CD4-positive, alpha-beta T cell treated with Interleukin-4 for 4 hours (primary cell): ENCODE measurements around the gene B2M.
"Not testable (repeated sequence)": the region's sequence is repeated elsewhere in the genome, so short reads cannot be mapped to it uniquely, and the experiment has no call there.

Experiments
- DNase-seq: peaks from one replicate; pipeline ENCODE4 v3.0.0-alpha.2; 2020

Gene B2M

GRCh38 chr15:44726568-44727484 is 15.5 kb downstream of the B2M start:
- DNase-seq, result peak; percentile 95

DNA sequence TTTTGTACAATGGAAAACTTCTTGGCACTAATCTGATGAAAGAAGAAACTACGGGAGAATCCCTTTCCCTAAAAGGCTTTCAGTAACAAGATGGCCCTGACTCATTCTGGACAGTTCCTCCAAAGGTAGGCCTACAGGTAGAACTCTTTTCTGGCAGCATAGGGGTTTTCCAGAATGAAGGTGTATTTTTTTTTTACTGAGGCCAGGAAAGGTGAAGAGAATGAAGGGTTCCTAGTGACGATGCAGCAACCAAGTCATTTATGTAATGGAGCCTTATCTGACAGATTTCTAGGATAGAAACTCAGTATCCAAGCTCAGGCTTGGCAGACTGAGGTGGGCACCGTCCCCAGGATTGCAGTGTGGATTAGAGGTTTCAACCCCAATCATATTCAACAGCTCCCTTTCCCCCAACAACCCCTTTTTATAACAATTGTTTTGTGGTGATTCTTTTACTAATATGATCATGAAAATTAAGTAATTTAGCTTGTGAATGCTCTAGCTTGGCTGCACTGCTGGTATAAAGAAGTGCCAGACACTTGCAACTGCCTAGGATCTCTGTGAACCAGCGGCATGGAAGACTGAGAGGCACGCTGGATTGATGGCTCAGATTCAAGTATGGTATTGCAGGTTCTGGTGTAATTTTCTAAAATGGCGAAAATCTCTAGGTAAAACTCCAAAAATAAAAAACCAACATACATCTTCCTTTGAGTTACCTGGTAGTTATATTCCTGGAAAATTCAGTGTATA is 16.3 kb downstream of the B2M start:
- DNase-seq, result peak; percentile 62

GRCh38 chr15:44728232-44728575 is 16.9 kb downstream of the B2M start:
- DNase-seq, result not testable (repeated sequence)

DNA sequence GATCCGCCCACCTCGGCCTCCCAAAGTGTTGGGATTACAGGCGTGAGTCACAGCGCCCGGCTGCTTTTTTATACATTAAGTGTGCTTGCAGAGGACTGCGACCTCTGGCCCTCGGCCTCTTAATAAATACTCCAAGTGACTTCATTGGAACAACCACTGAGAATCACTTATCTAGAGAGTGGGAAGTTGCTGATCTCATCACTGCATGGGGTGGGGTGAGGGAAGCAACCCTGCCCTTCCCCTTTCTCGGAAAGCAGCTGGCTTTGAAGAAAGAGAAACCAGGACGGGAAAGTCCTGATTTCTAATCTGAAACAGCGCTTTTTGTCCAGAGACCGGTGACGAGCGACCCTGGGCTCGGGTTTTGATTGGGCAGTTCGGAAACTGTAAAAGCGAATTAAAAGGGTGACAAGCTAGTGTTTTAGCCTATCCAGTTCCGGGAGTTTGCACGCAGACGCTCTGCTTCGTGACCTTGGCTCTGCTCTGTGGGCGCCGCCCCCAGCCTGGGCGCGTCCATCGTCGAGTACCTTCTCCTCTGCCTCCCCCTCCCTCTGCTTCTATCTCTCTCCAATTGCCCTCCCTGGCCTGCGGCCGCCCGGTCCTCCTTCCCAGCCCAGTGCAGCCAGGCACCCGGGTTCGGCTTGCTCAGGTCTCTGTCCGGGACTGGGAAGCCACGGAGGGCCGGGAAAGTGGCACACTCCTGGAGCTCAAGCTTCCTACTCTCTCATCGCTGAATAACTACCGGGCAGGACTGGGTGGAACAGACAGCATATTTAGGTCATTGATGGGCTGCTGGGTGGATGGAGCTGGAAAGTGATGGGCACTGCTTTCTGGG is 17.5 kb downstream of the B2M start:
- DNase-seq, result peak; percentile 99

- no peak for DNase-seq
Measured at GRCh38 chr15:44729408-44730127, 18.3 kb downstream of the B2M start.

GRCh38 chr15:44734839-44735481 is 23.6 kb downstream of the B2M start:
- no peak for DNase-seq

DNA sequence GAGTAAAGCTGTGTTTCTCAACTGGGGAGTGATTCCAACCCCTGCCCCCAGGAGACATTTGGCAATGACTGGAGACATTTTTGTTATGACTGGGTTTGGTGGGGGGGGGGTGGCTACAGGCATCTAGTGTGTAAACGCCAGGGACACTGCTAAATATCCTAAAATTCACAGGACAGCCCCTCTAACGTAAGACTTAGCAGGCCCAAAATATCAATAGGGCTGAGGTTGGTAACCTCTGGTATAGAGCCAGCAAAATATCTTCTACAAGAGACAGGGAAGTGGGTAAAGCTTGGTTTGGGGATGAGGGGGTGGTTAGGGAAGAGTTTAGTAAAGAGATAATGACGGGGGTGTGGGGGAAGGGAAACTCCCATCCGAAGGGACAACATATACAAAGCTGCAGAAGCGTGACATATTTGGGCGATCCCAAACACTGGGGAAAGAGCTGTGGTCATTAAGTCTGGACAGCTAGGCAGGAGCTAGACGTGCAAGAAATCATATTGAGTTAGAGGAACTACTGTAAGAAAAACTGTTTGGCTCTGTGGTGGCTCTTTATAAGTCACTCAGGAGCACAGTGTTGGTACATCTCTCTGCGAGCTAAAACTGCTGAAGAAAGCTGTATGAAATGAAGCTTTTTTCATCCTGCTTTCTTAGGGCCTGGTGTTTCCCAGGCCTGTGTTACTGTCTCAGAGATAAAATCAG is 24.3 kb downstream of the B2M start:
- DNase-seq, result no peak

GRCh38 chr15:44736181-44736765 is 25.0 kb downstream of the B2M start, which contains the start of gene TRIM69:
TRIM69 (plus strand) TSS chr15:44736528; CDS start chr15:44736705, 177 bp downstream.
- DNase-seq, result no peak

- DNase-seq, result peak; percentile 62
Measured at GRCh38 chr15:44738340-44738984, 27.1 kb downstream of the B2M start.

DNA sequence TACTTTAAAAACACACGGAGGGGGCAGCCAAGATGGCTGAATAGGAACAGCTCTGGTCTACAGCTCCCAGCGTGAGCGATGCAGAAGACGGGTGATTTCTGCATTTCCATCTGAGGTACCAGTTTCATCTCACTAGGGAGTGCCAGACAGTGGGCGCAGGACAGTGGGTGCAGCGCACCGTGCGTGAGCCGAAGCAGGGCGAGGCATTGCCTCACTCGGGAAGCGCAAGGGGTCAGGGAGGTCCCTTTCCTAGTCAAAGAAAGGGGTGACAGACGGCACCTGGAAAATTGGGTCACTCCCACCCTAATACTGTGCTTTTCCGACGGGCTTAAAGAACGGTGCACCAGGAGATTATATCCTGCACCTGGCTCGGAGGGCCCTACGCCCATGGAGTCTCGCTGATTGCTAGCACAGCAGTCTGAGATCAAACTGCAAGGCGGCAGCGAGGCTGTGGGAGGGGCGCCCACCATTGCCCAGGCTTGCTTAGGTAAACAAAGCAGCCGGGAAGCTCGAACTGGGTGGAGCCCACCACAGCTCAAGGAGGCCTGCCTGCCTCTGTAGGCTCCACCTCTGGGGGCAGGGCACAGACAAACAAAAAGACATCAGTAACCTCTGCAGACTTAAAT is 28.0 kb downstream of the B2M start:
- DNase-seq, result not testable (repeated sequence)

DNA sequence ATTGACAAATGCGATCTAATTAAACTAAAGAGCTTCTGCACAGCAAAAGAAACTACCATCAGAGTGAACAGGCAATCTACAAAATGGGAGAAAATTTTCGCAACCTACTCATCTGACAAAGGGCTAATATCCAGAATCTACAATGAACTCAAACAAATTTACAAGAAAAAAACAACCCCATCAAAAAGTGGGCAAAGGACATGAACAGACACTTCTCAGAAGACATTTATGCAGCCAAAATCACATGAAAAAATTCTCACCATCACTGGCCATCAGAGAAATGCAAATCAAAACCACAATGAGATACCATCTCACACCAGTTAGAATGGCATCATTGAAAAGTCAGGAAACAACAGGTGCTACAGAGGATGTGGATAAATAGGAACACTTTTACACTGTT is 32.1 kb downstream of the B2M start:
- not testable (repeated sequence) for DNase-seq

- no peak for DNase-seq
Measured at GRCh38 chr15:44753345-44753744, 42.0 kb downstream of the B2M start.

GRCh38 chr15:44763187-44763586 is 51.9 kb downstream of the B2M start:
- DNase-seq, result no peak

GRCh38 chr15:44763848-44764247 is 52.5 kb downstream of the B2M start:
- no peak for DNase-seq

DNA sequence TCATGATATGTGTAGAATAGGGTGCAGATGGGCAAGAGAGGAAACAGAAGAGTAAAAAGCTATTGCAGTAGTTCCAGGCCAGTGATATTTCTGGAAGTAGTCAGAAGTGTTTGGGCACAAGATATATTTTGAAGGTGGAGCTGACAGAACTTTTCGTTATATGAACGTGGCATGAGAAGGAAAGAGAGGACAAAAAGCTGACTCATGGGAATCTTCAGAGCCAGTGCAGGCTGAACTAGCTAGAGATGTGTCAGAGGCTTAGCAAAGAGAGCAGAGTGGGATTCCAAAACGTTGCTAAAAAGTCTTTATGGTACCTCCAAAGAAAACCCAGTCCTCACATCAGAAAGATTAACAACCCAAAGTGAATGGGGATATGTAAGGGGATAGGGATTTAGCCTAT is 53.7 kb downstream of the B2M start:
- no peak for DNase-seq
